Endothelial cell of umbilical vein (primary cell): ENCODE measurements around the gene STPG3. TPM values are rescaled to one million over a fixed set of nuclear protein-coding genes. Genes with fewer than 3 reads are reported as not detected.

Experiments used
- BruUV-seq: library from RNA; stranded (reverse); fragments of 400-500 nt; replicated peaks from 2 replicates; lab custom pipeline; 2021; lab: Mats Ljungman, UMichigan
- CTCF ChIA-PET: fragments of 300-600, 350-600 bp; sonication (Branson Sonifier 250); formaldehyde crosslinking; loops from one replicate; lab custom pipeline; 2021; ENCODE audit warnings: antibody characterized with exemption, inconsistent platforms; lab: Charles Lee
- POLR2A ChIA-PET: fragments of 300-600, 350-600 bp; sonication (Branson Sonifier 250); formaldehyde crosslinking; loops from one replicate; lab custom pipeline; 2021; ENCODE audit warnings: antibody characterized with exemption, inconsistent platforms; lab: Charles Lee
- DNase-seq: peaks from one replicate; pipeline ENCODE4 v3.0.0-alpha.2; 2011; ENCODE audit warnings: low read depth, low spot score
- FAIRE-seq: peaks from 2 replicates; lab custom pipeline; 2011; peaks lifted over from hg19 to GRCh38; lab: Jason Lieb, UNC
- H2AFZ ChIP-seq: 2 replicates; pipeline ENCODE4 v1.6.0; 2012; ENCODE audit warnings: low read depth, low read length, control low read depth, inconsistent platforms
- H3K27ac ChIP-seq: 2 replicates; pipeline ENCODE4 v1.5.1; 2011; ENCODE audit warnings: low read depth, mild to moderate bottlenecking, control low read depth, low read length, moderate library complexity; ENCODE audit not compliant: insufficient read depth
- H3K27me3 ChIP-seq, 2 experiments: 2 replicates each; pipeline versions ENCODE4 v1.6.0 to v1.6.1; 2011; ENCODE audit warnings: low read length in 2 of 2, mixed read lengths in 1 of 2; ENCODE audit not compliant: control insufficient read depth in 2 of 2, insufficient read depth in 2 of 2
- H3K36me3 ChIP-seq, 2 experiments: 2 replicates in 1 of 2; 3 replicates in 1 of 2; pipeline ENCODE4 v1.5.1; 2011; ENCODE audit warnings: low read length in 2 of 2, mild to moderate bottlenecking in 1 of 2, moderate library complexity in 1 of 2; ENCODE audit not compliant: control insufficient read depth in 2 of 2, insufficient read depth in 2 of 2; ENCODE audit errors: extremely low read depth in 1 of 2
- H3K4me1 ChIP-seq: 3 replicates; pipeline ENCODE4 v1.5.1; 2011; ENCODE audit warnings: mild to moderate bottlenecking, low read length; ENCODE audit not compliant: control insufficient read depth, insufficient read depth; ENCODE audit errors: extremely low read depth
- H3K4me2 ChIP-seq: 2 replicates; pipeline ENCODE4 v1.6.1; 2011; ENCODE audit warnings: low read length, control low read depth, mixed read lengths; ENCODE audit not compliant: insufficient read depth
- H3K4me3 ChIP-seq, 3 experiments: fragments of 200-600 bp in 1 of 3; sonication (generic), shearing (Covaris generic) in 1 of 3; replicated peaks in 1 of 3; 2 replicates each; pipeline ENCODE4 v1.5.1; 2011 to 2016; ENCODE audit warnings: control low read depth in 3 of 3, low read length in 3 of 3, mild to moderate bottlenecking in 2 of 3, inconsistent platforms in 1 of 3, low read depth in 1 of 3, moderate library complexity in 1 of 3; ENCODE audit not compliant: insufficient read depth in 1 of 3
- H3K79me2 ChIP-seq: 2 replicates; pipeline ENCODE4 v1.6.0; 2012; ENCODE audit warnings: low read length, inconsistent platforms; ENCODE audit not compliant: control insufficient read depth, insufficient read depth
- H3K9ac ChIP-seq: replicated peaks from 2 replicates; pipeline ENCODE3; 2011; ENCODE audit warnings: low read length, control low read depth; ENCODE audit not compliant: insufficient read depth; ENCODE audit errors: extremely low read depth
- H3K9me1 ChIP-seq: replicated peaks from 3 replicates; pipeline ENCODE4 v1.6.0; 2011; ENCODE audit warnings: mild to moderate bottlenecking, low read length; ENCODE audit not compliant: control insufficient read depth, insufficient read depth; ENCODE audit errors: extremely low read depth
- H3K9me3 ChIP-seq: replicated peaks from 2 replicates; pipeline ENCODE4 v1.5.1; 2012; ENCODE audit warnings: low read length, inconsistent platforms; ENCODE audit not compliant: control insufficient read depth, insufficient read depth
- H4K20me1 ChIP-seq: replicated peaks from 2 replicates; pipeline ENCODE3; 2011; ENCODE audit warnings: mild to moderate bottlenecking, low read length; ENCODE audit not compliant: control insufficient read depth, insufficient read depth; ENCODE audit errors: extremely low read depth
- EZH2 ChIP-seq: IDR thresholded peaks from 2 replicates; pipeline ENCODE4 v1.6.1; 2012; ENCODE audit warnings: borderline replicate concordance, low read depth, mild to moderate bottlenecking, moderate library complexity, low read length, inconsistent platforms; ENCODE audit not compliant: severe bottlenecking
- FOS ChIP-seq: IDR thresholded peaks from 2 replicates; pipeline ENCODE4 v1.6.1; 2011; ENCODE audit warnings: mild to moderate bottlenecking, low read length, moderate library complexity, borderline replicate concordance; ENCODE audit not compliant: insufficient read depth
- GATA2 ChIP-seq: IDR thresholded peaks from 2 replicates; pipeline ENCODE4 v1.7.0; 2011; ENCODE audit warnings: low read depth, mild to moderate bottlenecking, moderate library complexity, mixed read lengths, low read length; ENCODE audit not compliant: insufficient read length, insufficient read depth
- JUN ChIP-seq: IDR thresholded peaks from 2 replicates; pipeline ENCODE4 v1.6.1; 2011; ENCODE audit warnings: borderline replicate concordance, low read depth; ENCODE audit not compliant: insufficient read length, insufficient read depth
- MYC ChIP-seq: IDR thresholded peaks from one replicate; pipeline ENCODE4 v1.6.1; 2011; ENCODE audit warnings: mild to moderate bottlenecking, low read depth, low read length
- POLR2A ChIP-seq: IDR thresholded peaks from 2 replicates; pipeline ENCODE4 v1.6.1; 2012; ENCODE audit warnings: low read depth, mild to moderate bottlenecking, control low read depth, low read length
- POLR2AphosphoS5 ChIP-seq: IDR thresholded peaks from 2 replicates; pipeline ENCODE4 v1.6.1; 2012; ENCODE audit warnings: low read depth, mild to moderate bottlenecking, control low read depth, low read length, moderate library complexity; ENCODE audit not compliant: insufficient read depth
- dilution Hi-C: fragments of 300-500 bp; cut with MboI; formaldehyde crosslinking; loops from one replicate; pipeline ENCODE4 v1.15.0; 2019; ENCODE audit warnings: low sequenced_read_pairs; ENCODE audit not compliant: extremely low pct_ligation_motif_present
- intact Hi-C: fragments of 100-400 bp; cut with micrococcal nuclease; formaldehyde crosslinking; loops from one replicate; pipeline ENCODE4 v1.10.0; 2022
- polyA plus RNA-seq, 4 experiments: library from polyadenylated mRNA; depleted of rRNA in 3 of 4; stranded (reverse) in 3 of 4; unstranded in 1 of 4; fragments of >200 nt; gene quantifications; 2 replicates each; pipeline versions ENCODE4 v1.2.1 to v1.2.3, GENCODE V29; 2011 to 2012; ENCODE audit warnings: missing spikeins in 1 of 4
- total RNA-seq: library from RNA; stranded (reverse); gene quantifications from 2 replicates; pipeline ENCODE4 v1.2.3, GENCODE V29; 2021
- TF ChIP-seq, protein P1 (sequence below): IDR thresholded peaks from 2 replicates; pipeline ENCODE4 v1.6.1; 2011; ENCODE audit not compliant: insufficient read depth, insufficient read length
- TF ChIP-seq, protein P2 (sequence below), 2 donors: IDR thresholded peaks; 1 replicate in 1 of 2; 2 replicates in 1 of 2; pipeline ENCODE4 v1.5.1; 2011; ENCODE audit warnings: low read length in 2 of 2, mild to moderate bottlenecking in 2 of 2, moderate library complexity in 2 of 2, control low read depth in 1 of 2, inconsistent platforms in 1 of 2, low read depth in 1 of 2; ENCODE audit not compliant: insufficient read depth in 1 of 2; ENCODE audit errors: extremely low read depth in 1 of 2

The STPG3 gene
- total and polyA plus RNA-seq, 2 donors (not counting 3 experiments of a cell fraction or from before 2014, with no cell fraction given): not detected

GRCh38 chr9:137221095-137221505, 30.0 kb upstream of the STPG3 start:
- Histone ChIP-seq H3K36me3 (peaks cover 0 to 2% of the 10 kb centered on the region in 2 experiments), H3K79me2 (no peaks in the 10 kb centered on the region), H3K9me1 (no peaks in the 10 kb centered on the region), H3K9ac (no peak overlapping the region), H3K4me1 (peaks cover 18% of the 10 kb centered on the region), H3K27ac (no peak overlapping the region), H3K27me3 (no peaks in the 10 kb centered on the region), H3K9me3 (no peaks in the 10 kb centered on the region), H3K4me3 (no peak overlapping the region), H2AFZ (no peak overlapping the region), H4K20me1 (no peaks in the 10 kb centered on the region), H3K4me2 (no peak overlapping the region)
- DNase-seq (no peak), FAIRE-seq (no peak)
- BruUV-seq: no TSS peak
- intact Hi-C loops: no loop called here
- TF ChIP-seq GATA2: no peak
- TF ChIP-seq POLR2A: no peak
- no peak for TF ChIP-seq POLR2AphosphoS5
- no peak for TF ChIP-seq JUN
- no peak for TF ChIP-seq FOS
- TF ChIP-seq, protein P1, sequence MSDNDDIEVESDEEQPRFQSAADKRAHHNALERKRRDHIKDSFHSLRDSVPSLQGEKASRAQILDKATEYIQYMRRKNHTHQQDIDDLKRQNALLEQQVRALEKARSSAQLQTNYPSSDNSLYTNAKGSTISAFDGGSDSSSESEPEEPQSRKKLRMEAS: no peak
- TF ChIP-seq, protein P2, sequence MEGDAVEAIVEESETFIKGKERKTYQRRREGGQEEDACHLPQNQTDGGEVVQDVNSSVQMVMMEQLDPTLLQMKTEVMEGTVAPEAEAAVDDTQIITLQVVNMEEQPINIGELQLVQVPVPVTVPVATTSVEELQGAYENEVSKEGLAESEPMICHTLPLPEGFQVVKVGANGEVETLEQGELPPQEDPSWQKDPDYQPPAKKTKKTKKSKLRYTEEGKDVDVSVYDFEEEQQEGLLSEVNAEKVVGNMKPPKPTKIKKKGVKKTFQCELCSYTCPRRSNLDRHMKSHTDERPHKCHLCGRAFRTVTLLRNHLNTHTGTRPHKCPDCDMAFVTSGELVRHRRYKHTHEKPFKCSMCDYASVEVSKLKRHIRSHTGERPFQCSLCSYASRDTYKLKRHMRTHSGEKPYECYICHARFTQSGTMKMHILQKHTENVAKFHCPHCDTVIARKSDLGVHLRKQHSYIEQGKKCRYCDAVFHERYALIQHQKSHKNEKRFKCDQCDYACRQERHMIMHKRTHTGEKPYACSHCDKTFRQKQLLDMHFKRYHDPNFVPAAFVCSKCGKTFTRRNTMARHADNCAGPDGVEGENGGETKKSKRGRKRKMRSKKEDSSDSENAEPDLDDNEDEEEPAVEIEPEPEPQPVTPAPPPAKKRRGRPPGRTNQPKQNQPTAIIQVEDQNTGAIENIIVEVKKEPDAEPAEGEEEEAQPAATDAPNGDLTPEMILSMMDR (IDR thresholded peaks at IDR 0.05; ENCODE audit: extremely low read depth in 1 of 2, insufficient read depth in 1 of 2, low read depth in 1 of 2, low read length in 2 of 2): no peak
- TF ChIP-seq MYC: no peak
- no peak for TF ChIP-seq EZH2
- dilution Hi-C loops: no loop called here
- ChIA-PET CTCF (no interaction called here), POLR2A (interaction anchor here (0.5 kb wide), 1 partner anchor 75 kb away, joined by 5 read pairs; no protein-coding TSS in a partner anchor)
